ENCODE data around the gene NPIPA3.
"Not testable (repeated sequence)": the region's sequence is repeated elsewhere in the genome, so short reads cannot be mapped to it uniquely, and the experiment has no call there.

The NPIPA3 gene

DNA sequence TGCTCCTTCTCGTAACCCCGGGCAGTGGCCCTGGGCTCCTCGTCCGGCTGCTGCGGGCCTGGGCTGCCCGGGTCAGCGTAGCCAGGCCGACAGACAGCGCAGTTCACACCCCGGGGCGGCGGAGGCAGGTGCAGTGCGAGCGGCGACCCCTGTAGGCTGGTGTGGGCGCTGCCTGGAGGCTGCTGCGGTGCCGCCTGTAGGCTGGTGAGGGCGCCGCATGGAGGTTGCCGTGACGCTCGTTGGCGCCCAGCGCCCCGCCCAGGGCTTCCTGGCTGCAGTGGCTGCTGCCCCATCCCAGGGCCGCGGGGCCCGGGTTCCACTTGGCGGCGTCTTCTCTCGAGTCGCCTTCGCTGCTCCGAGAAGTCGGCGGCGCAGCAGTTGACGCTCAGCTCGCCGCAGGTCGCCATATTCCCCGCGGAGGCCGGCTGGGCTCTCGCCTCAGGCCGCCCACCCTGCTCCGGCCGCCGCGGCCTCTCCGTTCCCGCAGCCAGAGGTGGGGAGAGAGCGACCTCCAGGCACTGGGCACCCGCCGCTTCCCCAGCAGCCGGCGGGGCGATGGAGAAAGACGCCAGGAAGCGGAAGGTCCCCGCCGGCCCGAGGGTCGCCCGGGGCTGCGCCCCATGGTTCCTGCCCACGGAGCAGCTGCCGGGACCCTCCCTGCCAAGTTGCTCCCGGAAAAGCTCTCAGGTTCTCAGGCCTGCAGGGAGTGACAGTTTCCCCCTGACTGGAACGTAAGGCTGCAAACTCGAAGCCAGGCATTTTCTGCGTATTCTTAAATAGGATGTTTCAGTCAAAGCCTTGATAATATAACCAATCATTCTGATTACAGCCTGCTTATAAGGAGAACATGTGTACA is 39.3 kb downstream of the NPIPA3 start, which contains the start of gene NPIPA2:
TSS of gene NPIPA2 (plus strand) at position 261 of the 856 bp plus-strand sequence. CDS start 5,533 bp downstream, outside the sequence.
- not testable (repeated sequence) for DNase-seq (ENCODE audit: low spot score)

DNA sequence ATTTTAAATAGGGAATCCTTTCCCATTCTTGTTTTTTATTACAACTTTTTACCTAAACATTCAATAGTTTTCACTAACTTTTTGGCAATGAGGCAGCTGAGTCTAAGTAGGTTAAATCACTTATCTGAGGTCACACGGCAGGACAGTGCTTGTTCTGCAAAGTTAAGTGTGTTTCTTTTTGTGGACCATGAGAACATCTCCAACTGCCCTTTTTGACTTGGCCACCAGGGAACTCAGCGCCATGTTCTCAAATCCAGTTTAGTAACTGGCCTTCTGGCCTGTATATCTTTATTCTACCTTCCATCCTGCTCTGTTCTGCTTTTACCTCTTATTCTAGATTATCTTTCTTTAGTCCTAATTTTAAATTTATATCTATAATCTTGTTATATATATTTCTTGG is 70.4 kb downstream of the NPIPA3 start:
- not testable (repeated sequence) for DNase-seq (ENCODE audit: low spot score)

DNA sequence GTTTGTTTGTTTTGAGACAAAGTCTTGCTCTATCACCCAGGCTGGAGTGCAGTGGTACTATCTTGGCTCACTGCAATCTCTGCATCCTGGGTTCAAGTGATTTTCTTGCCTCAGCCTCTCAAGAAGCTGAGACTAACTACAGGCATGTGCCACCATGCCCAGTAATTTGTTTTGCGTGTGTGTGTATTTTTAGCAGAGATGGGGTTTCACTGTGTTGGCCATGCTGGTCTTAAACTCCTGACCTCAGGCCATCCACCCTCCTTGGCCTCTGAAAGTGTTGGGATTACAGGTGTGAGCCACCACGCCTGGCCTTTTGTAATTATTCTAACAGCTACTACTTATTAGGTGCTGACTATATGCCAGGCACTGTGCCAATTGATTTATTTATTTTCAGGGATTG is 72.4 kb downstream of the NPIPA3 start:
- not testable (repeated sequence) for DNase-seq (ENCODE audit: low spot score)
